ENCODE measurements around the gene SOSTDC1.

SOSTDC1 gene

DNA sequence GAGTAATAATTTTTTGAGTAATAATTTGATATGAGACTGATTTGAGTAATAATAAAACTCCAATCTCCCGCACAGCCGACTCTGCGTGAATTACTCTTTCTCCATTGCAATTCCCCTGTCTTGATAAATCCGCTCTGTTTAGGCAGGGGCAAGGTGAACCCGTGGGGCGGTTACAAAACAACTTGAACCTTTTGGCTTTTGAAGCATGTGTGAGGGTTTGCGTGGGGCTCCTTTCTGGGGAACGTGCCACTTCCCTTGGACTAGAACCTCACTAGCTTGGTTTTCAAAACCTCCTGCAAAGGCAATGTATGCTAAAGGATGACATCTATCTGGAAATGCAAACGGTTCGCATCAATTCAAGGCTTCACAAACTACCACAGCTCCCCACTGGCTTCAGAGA is 45.7 kb downstream of the SOSTDC1 start:
- no peak for DNase-seq (ENCODE audit: low spot score)

DNA sequence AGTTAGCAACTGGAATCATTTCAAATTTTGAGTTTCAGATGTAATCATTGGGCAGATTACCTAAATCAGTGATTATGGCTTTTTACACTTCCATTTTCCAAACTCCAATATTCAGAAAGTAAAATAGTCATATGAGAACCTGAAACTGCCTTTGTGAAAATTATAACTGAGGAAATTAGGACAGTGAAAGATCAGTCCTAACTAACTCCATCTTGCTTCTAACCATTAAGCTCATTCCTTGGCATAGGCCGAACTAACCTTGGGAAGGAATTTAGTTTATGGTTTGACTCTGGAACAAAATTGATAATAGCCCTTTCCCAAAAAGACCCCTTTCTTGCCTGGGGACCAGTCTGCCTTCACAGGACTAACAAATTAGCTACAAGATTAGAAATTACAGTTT is 46.4 kb downstream of the SOSTDC1 start:
- DNase-seq (ENCODE audit: low spot score), result no peak

- DNase-seq (ENCODE audit: low spot score), result peak; percentile 13
Measured at GRCh38 chr7:16417906-16418305, 47.6 kb downstream of the SOSTDC1 start.

GRCh38 chr7:16416289-16417282 is 49.0 kb downstream of the SOSTDC1 start:
- DNase-seq (ENCODE audit: low spot score), result peak; percentile 75

GRCh38 chr7:16412274-16413254 is 53.0 kb downstream of the SOSTDC1 start:
- no peak for DNase-seq (ENCODE audit: low spot score)

Data from kidney tubule cell (primary cell).